ENCODE data around the gene ZDHHC11B. TPM values are rescaled to one million over a fixed set of nuclear protein-coding genes. Genes with fewer than 3 reads are reported as not detected.
"Not testable (repeated sequence)": the region's sequence is repeated elsewhere in the genome, so short reads cannot be mapped to it uniquely, and the experiment has no call there.

ZDHHC11B gene
- total and polyA plus RNA-seq, 2 donors, result 0.71 to 2.2 TPM

DNA sequence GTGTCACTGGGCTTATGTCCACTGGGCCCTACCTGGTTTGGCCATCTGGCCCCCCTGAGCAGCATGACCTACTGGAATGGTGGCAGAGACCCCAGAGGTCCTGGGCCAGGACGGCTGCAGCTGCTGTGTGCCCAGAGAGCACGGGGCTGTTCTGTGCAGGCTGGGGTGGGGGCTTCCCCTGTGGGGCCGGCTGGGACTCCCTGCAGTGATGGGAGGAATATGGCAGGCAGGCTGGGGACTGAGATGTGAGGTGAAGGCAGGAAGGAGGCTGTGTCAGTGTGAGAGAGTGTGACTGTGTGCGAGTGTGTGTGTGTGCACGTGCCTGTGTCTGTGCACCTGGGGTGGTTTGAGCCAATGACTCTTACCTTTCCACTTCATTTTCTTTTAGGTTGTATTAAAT lies 29.0 kb upstream of the ZDHHC11B start:
- not testable (repeated sequence) for H3K9me3 ChIP-seq (ENCODE audit: control insufficient read depth in 2 of 2, insufficient read depth in 1 of 2, low read length in 1 of 2); H3K36me3 ChIP-seq (ENCODE audit: control insufficient read depth in 2 of 2, insufficient read depth in 2 of 2, low read length in 1 of 2); DNase-seq (ENCODE audit: low read depth in 6 of 9, low spot score in 9 of 9); H3K4me3 ChIP-seq (ENCODE audit: low read length in 2 of 2); H3K27ac ChIP-seq (ENCODE audit: low read depth in 1 of 2, low read length in 1 of 2); H3K27me3 ChIP-seq (ENCODE audit: control insufficient read depth in 2 of 2, insufficient read depth in 1 of 2, low read length in 1 of 2); H3K4me1 ChIP-seq (ENCODE audit: control insufficient read depth in 2 of 2, insufficient read depth in 2 of 2, low read length in 2 of 2)
- WGBS, result 84% methylated on average over 5 of the region's 5 CpGs

DNA sequence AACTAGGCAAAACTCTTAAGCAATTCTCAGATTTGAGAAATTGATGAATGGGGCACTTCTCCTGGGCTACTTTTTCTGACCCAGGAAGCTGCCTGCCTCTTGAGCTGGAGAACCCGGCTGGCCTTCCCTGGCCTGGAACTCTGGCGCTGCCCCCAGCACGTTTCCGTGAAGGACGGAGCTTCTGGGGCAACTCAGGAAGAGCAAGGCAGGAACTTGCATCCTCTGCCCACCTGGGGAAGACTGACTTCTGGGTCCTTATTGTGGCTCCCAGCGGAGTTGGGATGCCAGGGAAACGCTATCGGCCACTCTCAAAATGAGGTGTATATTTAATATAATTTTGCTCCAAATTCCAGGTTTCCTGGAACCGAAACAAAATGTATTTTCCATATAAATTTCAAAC lies 26.9 kb upstream of the ZDHHC11B start:
- not testable (repeated sequence) for DNase-seq (ENCODE audit: low read depth in 6 of 9, low spot score in 9 of 9); H3K27ac ChIP-seq (ENCODE audit: low read depth in 1 of 2, low read length in 1 of 2); H3K27me3 ChIP-seq (ENCODE audit: control insufficient read depth in 2 of 2, insufficient read depth in 1 of 2, low read length in 1 of 2); H3K4me3 ChIP-seq (ENCODE audit: low read length in 2 of 2); H3K36me3 ChIP-seq (ENCODE audit: control insufficient read depth in 2 of 2, insufficient read depth in 2 of 2, low read length in 1 of 2); H3K9me3 ChIP-seq (ENCODE audit: control insufficient read depth in 2 of 2, insufficient read depth in 1 of 2, low read length in 1 of 2); H3K4me1 ChIP-seq (ENCODE audit: control insufficient read depth in 2 of 2, insufficient read depth in 2 of 2, low read length in 2 of 2)
- 84% methylated on average over 8 of the region's 9 CpGs for WGBS

DNA sequence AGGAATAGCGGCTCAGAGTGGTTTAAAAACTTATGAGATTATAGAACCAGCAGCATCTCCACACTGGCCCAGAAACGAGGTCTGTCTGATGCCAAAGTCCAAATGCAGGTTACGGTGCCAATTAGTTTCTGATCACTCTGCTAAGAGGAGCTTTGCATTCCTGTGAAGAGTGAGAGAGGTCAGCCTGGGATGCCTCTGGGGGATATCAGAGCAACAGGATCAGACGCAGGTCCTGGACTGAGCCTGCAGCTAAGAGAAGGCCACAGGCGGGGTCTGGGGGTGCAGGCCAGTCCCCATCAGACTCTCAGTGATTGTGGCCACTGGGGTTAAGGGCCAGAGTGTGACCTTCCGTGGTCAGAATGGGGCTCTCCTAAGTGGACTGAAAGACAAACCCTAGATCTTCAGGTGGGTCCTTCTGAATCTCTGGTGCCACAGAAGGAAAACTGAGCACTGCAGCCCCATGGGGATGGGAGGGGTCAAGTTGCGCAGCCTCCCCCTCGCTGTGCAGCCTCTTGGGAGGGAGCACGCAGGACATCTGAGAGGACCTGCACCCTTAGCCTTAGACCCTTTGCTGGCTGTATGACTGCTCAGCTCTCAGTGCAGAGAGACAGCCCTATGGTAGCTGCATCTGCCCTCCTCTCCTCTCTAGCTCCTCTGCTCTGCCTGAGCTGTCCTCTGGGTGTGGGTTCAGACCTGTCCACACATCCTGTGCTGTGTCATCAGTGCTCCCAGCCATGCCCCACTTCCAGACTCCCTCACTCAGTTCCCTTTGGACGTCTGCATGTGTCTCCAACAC lies 23.4 kb upstream of the ZDHHC11B start:
- WGBS, result 92% methylated on average over 7 of the region's 10 CpGs
- H3K36me3 ChIP-seq (ENCODE audit: control insufficient read depth in 2 of 2, insufficient read depth in 2 of 2, low read length in 1 of 2); H3K4me1 ChIP-seq (ENCODE audit: control insufficient read depth in 2 of 2, insufficient read depth in 2 of 2, low read length in 2 of 2); DNase-seq (ENCODE audit: low read depth in 6 of 9, low spot score in 9 of 9); H3K27ac ChIP-seq (ENCODE audit: low read depth in 1 of 2, low read length in 1 of 2); H3K4me3 ChIP-seq (ENCODE audit: low read length in 2 of 2); H3K9me3 ChIP-seq (ENCODE audit: control insufficient read depth in 2 of 2, insufficient read depth in 1 of 2, low read length in 1 of 2); H3K27me3 ChIP-seq (ENCODE audit: control insufficient read depth in 2 of 2, insufficient read depth in 1 of 2, low read length in 1 of 2): not testable (repeated sequence)

DNA sequence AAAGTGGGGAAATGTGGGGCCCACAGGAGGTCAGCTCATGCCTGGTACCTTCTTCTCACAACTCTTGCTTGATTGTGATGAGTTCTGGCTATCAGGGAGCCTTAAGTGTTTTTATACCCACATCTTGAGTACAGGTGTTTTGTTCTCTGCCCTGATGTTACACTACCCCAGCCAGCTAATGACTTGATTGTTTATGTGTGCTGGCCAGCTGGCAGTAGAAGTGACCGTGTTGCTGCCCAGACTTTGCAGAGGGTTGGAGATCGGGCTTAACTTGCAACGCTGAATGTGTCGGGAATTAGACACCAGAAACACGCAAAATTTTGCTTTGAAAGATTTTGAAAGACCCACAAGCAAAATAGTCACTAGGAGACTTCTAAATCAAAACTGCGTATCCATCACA lies 16.9 kb upstream of the ZDHHC11B start:
- H3K9me3 ChIP-seq (ENCODE audit: control insufficient read depth in 2 of 2, insufficient read depth in 1 of 2, low read length in 1 of 2), result no peaks in the 10 kb centered on the region
- peaks cover 0 to 2% of the 10 kb centered on the region in 2 donors for H3K27me3 ChIP-seq (ENCODE audit: control insufficient read depth in 2 of 2, insufficient read depth in 1 of 2, low read length in 1 of 2)
- DNase-seq (ENCODE audit: low read depth in 6 of 9, low spot score in 9 of 9), result no peak
- H3K27ac ChIP-seq (ENCODE audit: low read depth in 1 of 2, low read length in 1 of 2), result no peak overlapping the region
- H3K4me3 ChIP-seq (ENCODE audit: low read length in 2 of 2), result no peak overlapping the region
- WGBS, result 98% methylated on average over 6 of the region's 6 CpGs
- no peaks in the 10 kb centered on the region for H3K4me1 ChIP-seq (ENCODE audit: control insufficient read depth in 2 of 2, insufficient read depth in 2 of 2, low read length in 2 of 2)
- H3K36me3 ChIP-seq (ENCODE audit: control insufficient read depth in 2 of 2, insufficient read depth in 2 of 2, low read length in 1 of 2), result no peaks in the 10 kb centered on the region

DNA sequence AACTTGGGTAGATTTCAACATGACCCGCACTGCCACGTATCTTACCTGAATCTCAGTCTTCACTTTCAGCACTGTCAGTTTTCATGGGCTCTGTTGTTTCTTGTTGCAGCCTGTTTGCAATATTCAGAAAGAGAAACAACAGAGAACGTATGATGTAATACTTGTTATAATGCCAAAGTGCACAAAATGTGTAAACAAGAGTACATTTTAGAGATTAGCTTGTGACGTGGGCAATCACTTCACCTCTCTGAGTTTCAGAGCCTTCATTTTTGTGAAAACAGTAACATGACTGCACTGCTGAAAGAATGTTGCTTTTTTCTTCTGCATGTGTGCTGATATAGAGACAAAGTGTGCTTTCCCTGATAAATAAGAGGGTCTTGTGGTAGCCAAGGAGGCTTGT lies 16.5 kb upstream of the ZDHHC11B start:
- H3K36me3 ChIP-seq (ENCODE audit: control insufficient read depth in 2 of 2, insufficient read depth in 2 of 2, low read length in 1 of 2); H3K27me3 ChIP-seq (ENCODE audit: control insufficient read depth in 2 of 2, insufficient read depth in 1 of 2, low read length in 1 of 2); H3K27ac ChIP-seq (ENCODE audit: low read depth in 1 of 2, low read length in 1 of 2); DNase-seq (ENCODE audit: low read depth in 6 of 9, low spot score in 9 of 9); H3K4me1 ChIP-seq (ENCODE audit: control insufficient read depth in 2 of 2, insufficient read depth in 2 of 2, low read length in 2 of 2); H3K9me3 ChIP-seq (ENCODE audit: control insufficient read depth in 2 of 2, insufficient read depth in 1 of 2, low read length in 1 of 2); H3K4me3 ChIP-seq (ENCODE audit: low read length in 2 of 2): not testable (repeated sequence)
- 96% methylated on average over 4 of the region's 4 CpGs for WGBS

DNA sequence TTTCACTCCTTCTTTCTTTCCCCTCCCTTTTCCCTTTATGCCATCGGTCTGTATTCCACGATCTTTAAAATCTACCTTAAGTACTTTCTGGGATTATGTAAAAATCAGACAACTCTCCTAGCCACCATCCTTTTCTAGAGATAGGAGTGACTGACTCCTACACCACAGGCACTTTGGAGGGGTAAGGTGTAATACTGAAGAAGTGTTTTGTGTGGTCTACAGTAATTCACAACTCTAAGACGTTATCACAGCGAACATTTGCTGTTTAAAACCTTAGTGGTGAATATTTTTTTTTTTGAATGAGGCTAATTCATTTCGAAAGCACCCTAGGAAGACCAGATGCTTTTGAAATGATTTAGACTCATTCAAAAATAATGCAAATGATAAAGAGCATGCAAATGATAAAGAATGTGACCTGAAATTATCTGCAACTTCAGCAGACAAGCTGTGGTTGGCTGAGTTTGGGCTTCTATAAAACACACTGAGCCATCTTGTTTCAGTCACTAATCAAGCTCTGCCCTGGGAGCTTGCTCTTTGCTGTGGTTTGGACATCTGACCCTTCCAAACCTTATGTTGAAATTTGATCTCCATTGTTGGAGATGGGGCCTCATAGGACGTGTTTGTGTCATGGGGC lies 14.1 kb upstream of the ZDHHC11B start:
- not testable (repeated sequence) for H3K27me3 ChIP-seq (ENCODE audit: control insufficient read depth in 2 of 2, insufficient read depth in 1 of 2, low read length in 1 of 2); H3K4me1 ChIP-seq (ENCODE audit: control insufficient read depth in 2 of 2, insufficient read depth in 2 of 2, low read length in 2 of 2); H3K9me3 ChIP-seq (ENCODE audit: control insufficient read depth in 2 of 2, insufficient read depth in 1 of 2, low read length in 1 of 2); H3K27ac ChIP-seq (ENCODE audit: low read depth in 1 of 2, low read length in 1 of 2); H3K4me3 ChIP-seq (ENCODE audit: low read length in 2 of 2); DNase-seq (ENCODE audit: low read depth in 6 of 9, low spot score in 9 of 9); H3K36me3 ChIP-seq (ENCODE audit: control insufficient read depth in 2 of 2, insufficient read depth in 2 of 2, low read length in 1 of 2)
- 85% methylated on average over 6 of the region's 6 CpGs for WGBS

DNA sequence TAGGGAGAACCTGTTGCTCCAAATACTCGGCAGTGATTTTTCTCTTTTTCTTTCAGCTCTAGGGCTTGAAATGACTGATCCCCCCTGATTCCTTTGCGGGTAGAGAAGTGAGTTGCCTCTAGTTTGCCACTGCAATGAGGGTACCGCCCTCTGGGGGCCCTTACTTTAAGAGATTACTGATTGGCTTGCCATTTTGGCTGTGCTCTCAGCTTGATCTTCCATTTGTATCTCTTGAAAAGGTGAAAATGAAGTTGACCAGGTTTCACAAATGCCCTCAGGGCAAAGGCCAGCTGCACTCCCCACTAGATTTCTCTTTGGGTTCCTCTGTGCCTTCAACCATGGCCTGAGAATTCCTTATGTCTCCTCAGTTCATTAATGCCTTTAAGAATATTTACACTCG lies 13.5 kb upstream of the ZDHHC11B start:
- not testable (repeated sequence) for H3K4me1 ChIP-seq (ENCODE audit: control insufficient read depth in 2 of 2, insufficient read depth in 2 of 2, low read length in 2 of 2); H3K9me3 ChIP-seq (ENCODE audit: control insufficient read depth in 2 of 2, insufficient read depth in 1 of 2, low read length in 1 of 2); H3K36me3 ChIP-seq (ENCODE audit: control insufficient read depth in 2 of 2, insufficient read depth in 2 of 2, low read length in 1 of 2); H3K27ac ChIP-seq (ENCODE audit: low read depth in 1 of 2, low read length in 1 of 2); H3K4me3 ChIP-seq (ENCODE audit: low read length in 2 of 2); DNase-seq (ENCODE audit: low read depth in 6 of 9, low spot score in 9 of 9); H3K27me3 ChIP-seq (ENCODE audit: control insufficient read depth in 2 of 2, insufficient read depth in 1 of 2, low read length in 1 of 2)
- WGBS, result 91% methylated on average over 2 of the region's 4 CpGs

DNA sequence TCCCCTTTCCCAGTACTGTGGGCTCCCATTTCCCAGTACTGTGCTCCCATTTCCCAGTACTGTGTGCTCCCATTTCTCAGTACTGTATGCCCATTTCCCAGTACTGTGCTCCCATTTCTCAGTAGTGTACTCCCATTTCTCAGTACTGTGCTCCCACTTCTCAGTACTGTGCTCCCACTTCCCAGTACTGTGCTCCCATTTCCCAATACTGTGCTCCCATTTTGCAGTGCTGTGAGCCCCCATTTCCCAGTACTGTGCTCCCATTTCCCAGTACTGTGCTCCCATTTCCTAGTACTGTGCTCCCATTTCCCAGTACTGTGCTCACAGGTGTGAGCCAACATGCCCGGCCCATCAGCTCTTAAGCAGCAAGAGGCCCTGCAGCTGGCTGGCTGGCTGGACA lies 11.3 kb upstream of the ZDHHC11B start:
- not testable (repeated sequence) for H3K9me3 ChIP-seq (ENCODE audit: control insufficient read depth in 2 of 2, insufficient read depth in 1 of 2, low read length in 1 of 2); H3K27me3 ChIP-seq (ENCODE audit: control insufficient read depth in 2 of 2, insufficient read depth in 1 of 2, low read length in 1 of 2); H3K4me3 ChIP-seq (ENCODE audit: low read length in 2 of 2); H3K36me3 ChIP-seq (ENCODE audit: control insufficient read depth in 2 of 2, insufficient read depth in 2 of 2, low read length in 1 of 2); H3K27ac ChIP-seq (ENCODE audit: low read depth in 1 of 2, low read length in 1 of 2); DNase-seq (ENCODE audit: low read depth in 6 of 9, low spot score in 9 of 9); H3K4me1 ChIP-seq (ENCODE audit: control insufficient read depth in 2 of 2, insufficient read depth in 2 of 2, low read length in 2 of 2)
- WGBS, result 88% methylated on average over 1 of the region's 1 CpG

DNA sequence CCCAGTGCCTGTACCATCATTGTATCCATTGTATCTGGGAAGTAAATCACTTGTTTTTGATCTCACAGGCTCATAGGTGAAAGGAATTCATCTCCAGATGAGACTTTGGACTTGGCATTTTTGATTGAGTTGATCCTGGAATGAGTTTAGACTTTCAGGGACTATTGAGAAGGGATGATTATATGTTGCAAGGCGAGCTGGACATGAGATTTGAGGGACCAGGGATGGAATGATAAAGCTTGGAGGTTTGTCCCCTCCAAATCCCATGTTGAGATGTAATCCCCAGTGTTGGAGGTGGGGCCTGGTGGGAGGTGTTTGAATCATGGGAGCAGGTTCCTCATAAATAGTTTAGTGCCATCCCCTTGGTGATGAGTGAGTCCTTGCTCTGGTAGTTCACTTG lies 10.4 kb upstream of the ZDHHC11B start:
- not testable (repeated sequence) for H3K4me1 ChIP-seq (ENCODE audit: control insufficient read depth in 2 of 2, insufficient read depth in 2 of 2, low read length in 2 of 2); H3K36me3 ChIP-seq (ENCODE audit: control insufficient read depth in 2 of 2, insufficient read depth in 2 of 2, low read length in 1 of 2); H3K27ac ChIP-seq (ENCODE audit: low read depth in 1 of 2, low read length in 1 of 2); DNase-seq (ENCODE audit: low read depth in 6 of 9, low spot score in 9 of 9); H3K27me3 ChIP-seq (ENCODE audit: control insufficient read depth in 2 of 2, insufficient read depth in 1 of 2, low read length in 1 of 2); H3K4me3 ChIP-seq (ENCODE audit: low read length in 2 of 2); H3K9me3 ChIP-seq (ENCODE audit: control insufficient read depth in 2 of 2, insufficient read depth in 1 of 2, low read length in 1 of 2)
- WGBS, result 95% methylated on average over 1 of the region's 1 CpG
